Testis (tissue), 3 donors: ENCODE measurements around the gene LMCD1. TPM values are rescaled to one million over a fixed set of nuclear protein-coding genes. Genes with fewer than 3 reads are reported as not detected.

Source experiments
- DNase-seq: peaks from one replicate; pipeline ENCODE4 v3.0.0-alpha.2; 2019
- H3K27ac ChIP-seq, 2 donors: fragments of 200-600 bp; sonication (generic); one replicate each; pipeline ENCODE4 v1.5.1; 2019
- H3K27me3 ChIP-seq: fragments of 200-600 bp; sonication (generic); one replicate; pipeline ENCODE4 v1.5.1; 2019
- H3K36me3 ChIP-seq: fragments of 200-600 bp; sonication (generic); one replicate; pipeline ENCODE4 v1.5.1; 2017; ENCODE audit warnings: low read depth; ENCODE audit errors: missing control alignments
- H3K4me1 ChIP-seq: fragments of 200-600 bp; sonication (generic); one replicate; pipeline ENCODE4 v1.5.1; 2019
- H3K4me3 ChIP-seq, 2 donors: fragments of 200-600 bp; sonication (generic); one replicate each; pipeline ENCODE4 v1.5.1; 2017 to 2019
- H3K9me3 ChIP-seq: fragments of 200-600 bp; sonication (generic); one replicate; pipeline ENCODE4 v1.5.1; 2017
- POLR2A ChIP-seq: fragments of 450-650 bp; IDR thresholded peaks from one replicate; pipeline ENCODE4 v1.6.1; 2017; ENCODE audit warnings: antibody characterized with exemption, mild to moderate bottlenecking, moderate library complexity
- WGBS, 2 donors: methylation state at CpG; one replicate each; pipeline ENCODE4 v1.1.5; 2018; 5-methylcytosine and 5-hydroxymethylcytosine counted together
- intact Hi-C: fragments of 100-400 bp; cut with DNase I; formaldehyde crosslinking; loops from one replicate; pipeline ENCODE4 v1.15.1; 2023; ENCODE audit warnings: low total_unique reads
- polyA plus RNA-seq: library from polyadenylated mRNA; stranded (reverse); fragments of 350-450 nt; fragmentation: Illumina TruSeq; extraction: RNeasy Lipid Tissue Mini Kit (QIAGEN cat#74804); gene quantifications from one replicate; pipeline ENCODE4 v1.2.3, GENCODE V29; 2014; ENCODE audit warnings: low read depth, low replicate concordance; ENCODE audit not compliant: insufficient read depth
- total RNA-seq, 2 donors: library from RNA; depleted of rRNA; stranded (reverse); fragments of >200 nt; gene quantifications; one replicate each; pipeline ENCODE4 v1.2.3, GENCODE V29; 2016
- TF ChIP-seq, protein P1 (sequence below), 3 experiments: fragments of 450-650 bp in 2 of 3; fragments of 200-600 bp in 1 of 3; sonication (generic) in 1 of 3; IDR thresholded peaks; one replicate each; pipeline ENCODE4 v1.5.1; 2016 to 2019; ENCODE audit warnings: antibody characterized with exemption in 3 of 3, mild to moderate bottlenecking in 2 of 3, moderate library complexity in 1 of 3

Gene LMCD1
- total and polyA plus RNA-seq, 3 donors from 2014 or later = 47.9 to 103 (median 53.3) TPM

DNA sequence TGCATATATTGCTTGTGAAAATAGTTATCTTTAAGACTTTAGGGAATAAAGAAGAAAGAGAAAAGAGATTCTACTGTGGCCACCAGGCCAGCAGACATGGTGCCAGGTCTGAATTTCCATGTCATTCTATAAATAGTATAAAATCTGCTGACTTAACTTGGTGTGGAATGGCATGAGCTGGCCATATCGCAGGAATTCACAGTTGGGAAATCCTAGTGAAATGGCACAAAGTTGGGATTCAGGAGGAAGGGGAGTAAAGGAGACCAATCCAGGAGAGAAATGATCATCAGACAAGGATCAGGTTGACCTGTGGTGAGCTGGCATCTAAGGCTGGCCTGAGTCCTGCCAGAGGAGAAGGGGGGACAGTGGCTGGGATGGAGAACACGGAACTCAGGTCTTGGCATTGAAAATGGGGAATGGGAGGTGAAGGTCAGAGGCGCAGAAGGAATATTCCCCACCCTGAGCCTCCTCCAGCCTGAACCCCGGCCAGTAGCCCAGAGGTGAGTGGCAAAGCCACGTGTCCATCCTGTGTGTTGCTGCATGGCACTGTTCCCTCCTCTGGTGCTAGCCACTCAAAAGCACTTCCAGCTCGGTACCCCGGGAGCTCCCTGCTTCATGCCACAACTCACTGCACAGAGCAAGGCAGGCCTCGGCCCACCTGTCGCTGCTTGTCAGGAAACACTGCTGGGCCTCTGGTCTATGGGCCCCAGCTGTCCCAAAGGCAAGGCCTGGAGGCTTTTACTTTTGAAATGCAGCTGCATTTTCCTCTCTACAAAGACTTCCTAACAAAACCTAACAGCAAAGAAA, 91.6 kb downstream of the LMCD1 start:
- no peaks in the 10 kb centered on the region for H3K4me1 ChIP-seq
- intact Hi-C loops = no loop called here
- H3K36me3 ChIP-seq = no peaks in the 10 kb centered on the region
- TF ChIP-seq, protein P1, sequence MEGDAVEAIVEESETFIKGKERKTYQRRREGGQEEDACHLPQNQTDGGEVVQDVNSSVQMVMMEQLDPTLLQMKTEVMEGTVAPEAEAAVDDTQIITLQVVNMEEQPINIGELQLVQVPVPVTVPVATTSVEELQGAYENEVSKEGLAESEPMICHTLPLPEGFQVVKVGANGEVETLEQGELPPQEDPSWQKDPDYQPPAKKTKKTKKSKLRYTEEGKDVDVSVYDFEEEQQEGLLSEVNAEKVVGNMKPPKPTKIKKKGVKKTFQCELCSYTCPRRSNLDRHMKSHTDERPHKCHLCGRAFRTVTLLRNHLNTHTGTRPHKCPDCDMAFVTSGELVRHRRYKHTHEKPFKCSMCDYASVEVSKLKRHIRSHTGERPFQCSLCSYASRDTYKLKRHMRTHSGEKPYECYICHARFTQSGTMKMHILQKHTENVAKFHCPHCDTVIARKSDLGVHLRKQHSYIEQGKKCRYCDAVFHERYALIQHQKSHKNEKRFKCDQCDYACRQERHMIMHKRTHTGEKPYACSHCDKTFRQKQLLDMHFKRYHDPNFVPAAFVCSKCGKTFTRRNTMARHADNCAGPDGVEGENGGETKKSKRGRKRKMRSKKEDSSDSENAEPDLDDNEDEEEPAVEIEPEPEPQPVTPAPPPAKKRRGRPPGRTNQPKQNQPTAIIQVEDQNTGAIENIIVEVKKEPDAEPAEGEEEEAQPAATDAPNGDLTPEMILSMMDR (IDR thresholded peaks at IDR 0.05) = no peak
- TF ChIP-seq POLR2A = no peak
- no peaks in the 10 kb centered on the region for H3K27me3 ChIP-seq
- no peaks in the 10 kb centered on the region for H3K9me3 ChIP-seq
- no peak overlapping the region for H3K27ac ChIP-seq
- WGBS, 2 donors = 83 to 94% methylated on average over 6 to 9 of the region's 9 CpGs
- no peak overlapping the region for H3K4me3 ChIP-seq
- DNase-seq = no peak

DNA sequence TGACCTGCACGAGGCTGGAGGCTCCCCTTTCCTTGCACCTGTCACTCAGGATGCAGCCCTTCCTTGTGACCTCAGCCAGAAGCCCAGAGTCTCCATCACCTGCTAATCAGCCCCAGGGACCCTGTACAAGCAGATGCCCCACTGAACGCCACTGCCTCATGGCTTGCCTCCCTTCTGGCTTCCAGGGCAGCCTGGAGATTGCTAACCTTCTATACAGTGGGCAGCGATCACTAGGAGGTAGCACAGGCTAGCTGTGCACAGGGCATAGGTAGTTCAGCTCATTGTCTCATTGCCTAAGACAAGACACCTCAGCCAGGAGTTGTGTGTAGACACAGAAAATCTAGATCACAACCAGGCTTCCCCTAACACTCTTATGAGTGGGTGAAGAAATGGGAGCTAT, 93.6 kb downstream of the LMCD1 start:
- 87 to 93% methylated on average over 3 of the region's 3 CpGs for WGBS, 2 donors

DNA sequence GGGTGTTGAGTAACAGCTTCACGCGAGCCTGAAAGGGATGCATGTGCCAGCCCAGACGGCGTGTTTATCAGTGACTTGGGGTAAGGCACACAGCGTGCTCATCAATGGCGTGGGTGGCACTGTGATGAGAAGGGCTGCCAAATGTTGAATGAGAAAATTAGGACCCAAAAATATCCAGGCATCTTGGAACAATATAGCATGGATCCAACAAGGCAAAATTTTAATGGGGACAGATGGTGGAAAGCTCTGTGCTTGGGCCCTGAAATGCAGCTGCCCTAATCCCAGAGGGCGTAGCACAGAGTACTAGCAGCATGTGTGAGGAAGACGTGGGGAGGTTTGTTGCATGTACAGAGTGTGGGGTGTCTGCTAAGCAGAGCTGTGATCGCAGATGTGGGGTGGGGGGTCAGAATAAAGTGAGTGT, 94.1 kb downstream of the LMCD1 start:
- no peak for TF ChIP-seq POLR2A
- TF ChIP-seq, protein P1 (IDR thresholded peaks at IDR 0.05) = no peak
- DNase-seq = no peak
- Histone ChIP-seq H3K4me3 (no peak overlapping the region), H3K27me3 (no peaks in the 10 kb centered on the region), H3K9me3 (no peaks in the 10 kb centered on the region), H3K27ac (no peak overlapping the region), H3K36me3 (no peaks in the 10 kb centered on the region), H3K4me1 (no peaks in the 10 kb centered on the region)
- intact Hi-C loops = no loop called here
- 76 to 81% methylated on average over 9 of the region's 9 CpGs for WGBS, 2 donors

More for the DNA sequence above, 93.6 kb downstream of the LMCD1 start:
- Histone ChIP-seq H3K36me3 (no peaks in the 10 kb centered on the region), H3K4me3 (no peak overlapping the region), H3K4me1 (no peaks in the 10 kb centered on the region), H3K9me3 (no peaks in the 10 kb centered on the region), H3K27me3 (no peaks in the 10 kb centered on the region), H3K27ac (no peak overlapping the region)
- intact Hi-C loops = no loop called here
- no peak for DNase-seq
- TF ChIP-seq, protein P1 (IDR thresholded peaks at IDR 0.05) = no peak
- no peak for TF ChIP-seq POLR2A

DNA sequence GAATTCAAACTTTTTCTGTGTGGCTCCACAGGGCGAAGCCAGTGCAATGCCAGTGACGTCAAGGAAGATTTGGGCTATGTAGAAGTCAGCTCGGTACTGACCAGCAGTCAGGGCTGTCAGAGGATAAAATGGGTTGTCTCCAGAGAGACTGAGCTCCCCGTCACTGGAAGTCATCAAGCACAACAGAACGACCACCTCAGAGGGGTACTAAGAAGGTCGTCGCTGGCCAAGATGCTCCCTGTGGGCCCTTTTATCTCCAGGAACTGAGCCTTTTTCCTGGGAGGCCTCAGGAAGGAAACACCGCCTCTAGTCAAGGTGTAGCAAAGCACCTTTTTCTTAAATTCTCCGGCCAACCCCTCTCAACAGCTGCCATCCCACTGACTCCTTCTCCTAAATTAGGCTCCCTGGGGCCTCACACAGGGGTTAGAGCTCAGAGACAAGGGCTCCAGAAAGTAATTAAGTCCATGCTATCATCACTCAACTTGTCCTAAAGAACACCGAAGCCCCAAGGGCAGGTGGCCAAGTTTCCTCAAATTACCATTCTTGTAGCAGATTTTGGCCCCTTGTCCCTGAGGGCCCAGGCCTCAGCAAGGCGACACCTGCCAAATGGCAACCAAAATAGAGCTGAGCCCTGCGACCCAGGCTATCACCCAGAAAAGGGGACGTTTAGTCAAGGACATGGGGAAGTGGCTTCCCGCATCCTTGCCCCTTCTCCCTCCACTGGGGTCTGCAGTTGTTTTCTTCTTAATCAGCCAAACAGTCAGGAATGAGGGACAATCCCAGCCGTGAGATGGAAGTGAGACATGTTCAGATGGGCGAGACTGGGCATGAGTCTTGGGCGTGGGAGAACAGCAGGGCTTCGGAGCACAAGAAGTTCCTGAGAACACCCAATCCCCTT, 94.9 kb downstream of the LMCD1 start:
- intact Hi-C loops = no loop called here
- Histone ChIP-seq H3K4me3 (no peak overlapping the region), H3K36me3 (no peaks in the 10 kb centered on the region), H3K27me3 (no peaks in the 10 kb centered on the region), H3K4me1 (no peaks in the 10 kb centered on the region), H3K9me3 (no peaks in the 10 kb centered on the region), H3K27ac (no peak overlapping the region)
- no peak for DNase-seq
- no peak for TF ChIP-seq POLR2A
- TF ChIP-seq, protein P1 (IDR thresholded peaks at IDR 0.05) = no peak
- WGBS, 2 donors = 81 to 87% methylated on average over 13 to 18 of the region's 18 CpGs
